GM18505 (cell line): ENCODE results near the gene HSD17B1.

ENCODE experiments used
- ATAC-seq: cut with Tn5 transposase; IDR thresholded peaks from one replicate; pipeline ENCODE4 v1.9.1; 2021; ENCODE audit not compliant: unreplicated experiment
- POLR2A ChIP-seq: IDR thresholded peaks from 4 replicates; pipeline ENCODE4 v1.6.1; 2011; ENCODE audit warnings: borderline replicate concordance; ENCODE audit not compliant: insufficient read depth, insufficient read length; ENCODE audit errors: extremely low read depth

HSD17B1 gene

DNA sequence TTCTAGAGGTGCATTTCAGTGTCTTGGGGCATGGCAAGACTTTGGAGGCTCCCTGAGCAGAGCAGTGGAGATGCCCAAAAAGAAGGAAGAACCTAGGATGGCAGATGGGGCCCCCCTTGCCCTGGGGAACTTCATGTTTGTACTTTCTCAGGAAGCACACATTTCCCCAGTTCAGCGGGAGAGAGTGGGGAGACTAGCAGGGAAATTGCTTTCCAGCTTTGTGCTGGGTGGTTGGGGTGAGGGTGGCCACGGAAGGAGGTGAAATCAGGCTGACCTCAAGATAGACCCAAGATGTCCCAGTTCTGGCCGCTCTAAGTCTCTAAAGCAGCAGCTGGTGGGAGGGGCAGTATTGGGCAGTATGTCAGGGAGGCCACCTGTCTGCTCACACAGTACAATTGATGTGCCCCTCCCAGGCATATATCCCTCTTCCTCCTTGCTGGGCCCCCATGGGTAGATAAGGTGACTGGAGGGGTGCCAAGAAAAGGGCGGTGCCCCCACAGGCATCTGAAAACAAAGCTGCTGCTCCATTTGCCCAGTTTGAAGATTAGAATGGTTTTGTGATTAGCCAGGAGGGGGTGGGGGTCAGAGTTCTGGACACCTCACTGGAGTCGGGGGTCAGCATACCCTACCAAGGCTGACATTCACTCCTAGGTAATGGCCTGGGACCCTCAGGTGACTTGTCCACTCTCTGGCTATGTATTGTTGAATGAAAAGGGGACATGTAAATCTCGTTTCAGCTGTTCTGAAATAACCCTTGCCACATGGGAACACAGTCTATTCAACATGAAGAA lies 33.8 kb upstream of the HSD17B1 start:
- no peak for ATAC-seq
- TF ChIP-seq POLR2A = no peak

GRCh38 chr17:42519546-42520491 lies 32.9 kb upstream of the HSD17B1 start:
- ATAC-seq = no peak
- no peak for TF ChIP-seq POLR2A

DNA sequence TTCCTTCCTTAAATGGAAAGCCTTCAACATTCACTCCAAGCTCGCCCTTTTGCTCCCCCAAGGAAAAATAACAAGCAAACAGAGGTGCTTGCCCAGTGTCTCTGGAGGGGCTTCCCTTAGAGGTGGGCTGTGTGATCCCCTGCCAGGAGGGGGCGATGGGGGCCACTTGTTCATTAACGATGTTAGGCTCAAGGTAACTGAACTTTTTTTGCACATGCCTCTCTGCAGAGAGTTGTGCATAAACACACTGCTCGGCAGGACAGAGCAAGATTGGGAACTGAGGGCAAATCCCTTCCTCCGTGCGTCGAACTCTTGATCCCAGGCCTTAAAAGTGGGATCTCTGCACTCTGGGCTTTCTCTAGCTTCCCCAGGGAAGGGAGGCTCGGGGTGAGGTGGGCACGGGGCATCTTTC lies 32.2 kb upstream of the HSD17B1 start:
- no peak for ATAC-seq
- no peak for TF ChIP-seq POLR2A

DNA sequence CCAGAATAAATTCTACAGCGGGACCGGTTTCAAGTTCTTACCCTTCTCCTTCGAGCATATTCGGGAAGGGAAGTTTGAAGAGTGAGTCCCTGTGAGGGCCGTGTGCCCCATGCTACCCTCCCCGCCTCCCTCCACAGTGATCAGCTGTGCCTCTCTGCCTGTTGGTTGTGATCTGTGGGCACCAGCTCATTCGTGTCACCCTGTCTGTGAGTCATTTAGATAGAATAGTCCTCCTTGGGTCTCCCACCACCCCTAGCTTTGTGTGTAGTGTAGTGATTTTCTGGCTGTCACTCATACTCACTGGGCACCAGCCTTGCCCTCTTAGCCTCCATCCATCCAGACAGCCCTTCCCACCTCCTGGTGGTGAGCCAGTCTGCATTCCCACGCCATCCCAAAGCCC lies 31.7 kb upstream of the HSD17B1 start:
- no peak for ATAC-seq
- no peak for TF ChIP-seq POLR2A

GRCh38 chr17:42521666-42522262 lies 31.0 kb upstream of the HSD17B1 start:
- ATAC-seq = no peak

DNA sequence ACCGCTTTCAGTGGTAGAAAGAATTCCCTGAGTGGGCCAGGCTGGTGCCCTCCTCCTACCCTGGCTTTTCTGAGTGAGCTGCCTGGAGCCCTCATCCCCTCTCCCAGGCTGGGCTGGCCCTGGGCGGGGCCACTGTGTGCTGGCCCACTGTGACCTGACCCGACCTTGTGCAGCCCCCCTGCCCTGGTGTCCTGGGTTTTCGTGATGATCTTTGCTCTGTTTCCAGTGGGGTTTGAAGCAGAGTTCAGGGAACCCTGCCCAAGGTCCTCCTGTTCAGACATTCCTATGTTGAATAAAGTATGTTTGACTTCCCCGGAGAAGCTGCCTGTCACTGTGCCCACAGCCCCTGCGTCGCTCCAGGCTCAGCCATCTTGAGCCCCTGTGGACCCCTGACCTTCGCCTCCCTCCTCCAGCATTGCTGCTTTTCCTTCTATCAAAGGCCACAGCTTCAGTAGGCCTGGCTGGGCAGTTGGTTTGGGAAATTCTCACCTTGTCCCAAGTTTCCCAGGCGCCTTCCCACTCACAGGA lies 30.4 kb upstream of the HSD17B1 start:
- ATAC-seq = no peak
- TF ChIP-seq POLR2A = no peak

More at GRCh38 chr17:42521666-42522262, 31.0 kb upstream of the HSD17B1 start:
- no peak for TF ChIP-seq POLR2A

GRCh38 chr17:42522798-42523278 lies 29.9 kb upstream of the HSD17B1 start:
- TF ChIP-seq POLR2A = no peak
- ATAC-seq = no peak

- ATAC-seq = no peak
- no peak for TF ChIP-seq POLR2A
These were observed 27.5 kb upstream of the HSD17B1 start for GRCh38 chr17:42525221-42525620.

DNA sequence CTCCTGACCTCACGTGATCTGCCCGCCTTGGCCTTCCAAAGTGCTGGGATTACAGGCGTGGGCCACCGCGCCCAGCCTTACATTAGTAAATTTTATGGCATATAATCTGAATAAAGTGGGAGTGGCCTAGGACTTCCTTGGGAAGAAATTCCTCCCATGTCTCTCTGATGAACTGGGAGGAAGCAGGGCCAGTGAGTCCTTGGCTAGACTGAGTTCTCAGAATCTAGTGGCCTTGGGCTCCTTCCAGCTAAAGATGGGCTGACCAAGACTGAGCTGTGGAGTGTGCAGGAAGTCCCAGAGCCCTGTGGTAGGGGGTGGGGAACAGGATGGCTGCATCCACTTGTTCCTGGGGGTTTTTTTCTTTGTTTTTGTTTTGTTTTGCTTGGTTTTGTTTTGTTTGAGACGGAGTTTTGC lies 26.7 kb upstream of the HSD17B1 start:
- ATAC-seq = no peak
- TF ChIP-seq POLR2A = no peak

DNA sequence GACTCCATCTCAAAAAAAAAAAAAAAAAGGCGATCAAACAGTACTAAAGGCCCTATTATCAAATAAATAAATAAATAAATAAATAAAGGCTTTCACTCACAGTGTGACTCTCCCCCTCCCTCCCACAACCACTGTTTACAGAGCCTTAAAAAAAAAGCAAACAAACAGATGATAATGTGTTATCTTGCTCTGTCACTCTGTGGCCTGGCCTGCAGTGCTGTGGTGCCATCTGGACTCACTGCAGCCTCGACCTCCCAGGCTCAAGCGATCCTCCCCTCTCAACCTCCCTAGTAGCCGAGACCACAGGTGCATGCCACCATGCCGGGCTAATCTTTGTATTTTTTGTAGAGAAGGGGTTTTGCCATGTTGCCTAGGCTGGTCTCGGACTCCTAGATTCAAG lies 24.8 kb upstream of the HSD17B1 start:
- ATAC-seq = no peak
- no peak for TF ChIP-seq POLR2A

GRCh38 chr17:42529061-42529460 lies 23.7 kb upstream of the HSD17B1 start:
- TF ChIP-seq POLR2A = no peak
- ATAC-seq = no peak

DNA sequence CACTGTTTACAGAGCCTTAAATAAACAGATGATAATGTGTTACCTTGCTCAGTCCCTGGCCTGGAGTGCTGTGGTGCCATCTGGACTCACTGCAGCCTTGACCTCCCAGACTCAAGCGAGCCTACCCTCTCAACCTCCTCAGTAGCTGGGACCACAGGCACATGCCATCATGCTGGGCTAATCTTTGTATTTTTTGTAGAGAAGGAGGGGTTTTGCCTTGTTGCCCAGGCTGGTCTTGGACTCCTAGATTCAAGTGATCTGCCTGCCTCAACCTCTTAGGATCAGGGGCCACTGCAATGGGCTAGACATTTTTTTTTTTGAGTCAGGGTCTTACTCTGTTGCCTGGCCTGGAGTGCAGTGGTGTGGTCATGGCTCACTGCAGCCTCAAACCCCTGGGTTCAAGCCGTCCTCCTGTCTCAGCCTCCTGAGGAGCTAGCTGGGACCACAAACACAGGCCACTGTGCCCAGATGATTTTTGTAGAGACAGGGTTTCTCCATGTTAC lies 21.7 kb upstream of the HSD17B1 start:
- ATAC-seq = no peak
- no peak for TF ChIP-seq POLR2A

DNA sequence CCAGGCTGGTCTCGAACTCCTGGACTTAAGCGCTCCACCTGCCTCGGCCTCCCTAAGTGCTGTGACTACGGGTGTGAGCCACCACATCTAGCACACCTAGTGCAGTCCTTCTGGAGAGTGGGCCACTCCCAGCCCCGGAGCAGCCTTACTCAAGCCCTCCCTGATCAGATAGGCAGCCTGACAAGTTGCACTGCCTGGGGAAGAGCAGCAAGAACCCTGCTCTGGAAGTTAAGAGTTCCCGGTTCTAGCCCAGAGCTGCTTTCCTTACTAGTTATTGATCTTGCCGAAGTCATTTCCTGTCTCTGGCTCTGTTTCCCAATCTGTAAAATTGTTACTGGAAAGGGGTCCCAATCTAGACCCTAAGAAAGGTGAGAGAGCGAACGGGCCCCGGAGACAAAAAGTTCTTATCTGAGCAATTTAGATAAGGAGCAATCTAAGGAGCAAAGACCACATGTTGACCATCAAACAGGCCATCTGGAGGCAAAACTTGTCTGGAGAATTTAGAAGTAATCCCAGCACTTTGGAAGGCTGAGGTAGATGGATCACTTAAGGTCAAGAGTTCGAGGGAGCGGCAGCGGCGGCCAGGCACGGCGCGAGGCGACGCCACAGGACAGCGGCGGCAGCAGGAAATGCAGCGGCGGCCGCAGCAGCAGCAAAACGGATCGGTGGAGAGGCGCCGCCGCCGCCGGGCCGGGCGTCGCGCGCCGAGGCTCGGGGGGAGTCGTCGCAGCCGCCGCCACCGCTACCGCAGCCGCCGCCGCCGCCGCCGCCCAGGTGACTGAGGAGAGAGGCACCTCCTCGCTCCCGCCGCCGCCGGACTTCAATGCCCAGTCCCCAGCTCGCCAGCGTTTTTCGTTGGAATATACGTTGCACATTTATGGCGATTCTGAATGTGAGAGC lies 21.0 kb upstream of the HSD17B1 start:
- peak; percentile 19 for TF ChIP-seq POLR2A
- ATAC-seq = no peak
